Measurements from ENCODE around the gene PALD1. TPM values are rescaled to one million over a fixed set of nuclear protein-coding genes. Genes with fewer than 3 reads are reported as not detected.

Gene PALD1
- total RNA-seq, 3 donors from 2014 or later (not counting 1 experiment from before 2014, with no cell fraction given) = 0.21 TPM; not detected in 2

DNA sequence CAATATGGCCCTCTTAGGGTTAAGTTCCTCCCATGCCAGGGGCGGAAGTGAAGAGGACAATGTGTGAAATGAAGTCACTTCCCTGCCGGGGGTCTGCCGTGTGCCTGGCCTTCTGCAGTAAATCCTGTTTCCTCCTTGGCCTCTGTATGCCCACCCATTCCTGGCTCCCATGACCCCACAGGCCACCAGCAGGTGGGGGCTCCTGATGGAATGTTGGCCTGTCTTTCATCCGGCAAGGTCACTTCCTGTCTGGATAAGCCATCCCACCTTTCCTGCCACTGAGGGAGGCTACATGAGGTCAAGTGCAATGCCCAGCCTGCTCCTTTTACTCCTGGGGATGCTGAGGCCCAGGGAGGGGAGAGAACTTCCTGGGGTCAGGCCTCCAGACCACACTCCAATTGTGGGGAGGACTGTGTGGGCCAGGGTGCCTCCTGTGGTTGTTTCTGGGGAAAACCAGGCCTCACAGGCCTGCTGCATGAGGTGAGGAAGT is 22.3 kb downstream of the PALD1 start:
- ATAC-seq (peak in 1 of 3 donors; percentile 55), DNase-seq (no peak)
- peak overlapping the region; percentile 37 for H3K4me3 Mint-ChIP-seq
- TF ChIP-seq, protein P1, sequence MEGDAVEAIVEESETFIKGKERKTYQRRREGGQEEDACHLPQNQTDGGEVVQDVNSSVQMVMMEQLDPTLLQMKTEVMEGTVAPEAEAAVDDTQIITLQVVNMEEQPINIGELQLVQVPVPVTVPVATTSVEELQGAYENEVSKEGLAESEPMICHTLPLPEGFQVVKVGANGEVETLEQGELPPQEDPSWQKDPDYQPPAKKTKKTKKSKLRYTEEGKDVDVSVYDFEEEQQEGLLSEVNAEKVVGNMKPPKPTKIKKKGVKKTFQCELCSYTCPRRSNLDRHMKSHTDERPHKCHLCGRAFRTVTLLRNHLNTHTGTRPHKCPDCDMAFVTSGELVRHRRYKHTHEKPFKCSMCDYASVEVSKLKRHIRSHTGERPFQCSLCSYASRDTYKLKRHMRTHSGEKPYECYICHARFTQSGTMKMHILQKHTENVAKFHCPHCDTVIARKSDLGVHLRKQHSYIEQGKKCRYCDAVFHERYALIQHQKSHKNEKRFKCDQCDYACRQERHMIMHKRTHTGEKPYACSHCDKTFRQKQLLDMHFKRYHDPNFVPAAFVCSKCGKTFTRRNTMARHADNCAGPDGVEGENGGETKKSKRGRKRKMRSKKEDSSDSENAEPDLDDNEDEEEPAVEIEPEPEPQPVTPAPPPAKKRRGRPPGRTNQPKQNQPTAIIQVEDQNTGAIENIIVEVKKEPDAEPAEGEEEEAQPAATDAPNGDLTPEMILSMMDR (IDR thresholded peaks at IDR 0.05) = no peak
- no peaks in the 10 kb centered on the region for H3K27me3 Mint-ChIP-seq (ENCODE audit: low read depth in 2 of 2)
- peak overlapping the region; percentile 12 to 14 for H3K27ac Mint-ChIP-seq
- H3K4me1 ChIP-seq (ENCODE audit: control insufficient read depth, insufficient read depth, low read length) = peaks cover 25% of the 10 kb centered on the region
- H3K27ac ChIP-seq (ENCODE audit: low read length) = no peak overlapping the region
- H3K9me3 ChIP-seq (ENCODE audit: control insufficient read depth, insufficient read depth, low read length) = no peaks in the 10 kb centered on the region
- no peaks in the 10 kb centered on the region for H3K9me3 Mint-ChIP-seq
- no peaks in the 10 kb centered on the region for H3K27me3 ChIP-seq (ENCODE audit: control insufficient read depth, insufficient read depth, low read length)
- intact Hi-C loops (cut with micrococcal nuclease) = no loop called here
- WGBS (ENCODE audit: insufficient coverage) = 45% methylated on average over 4 of the region's 4 CpGs
- no peaks in the 10 kb centered on the region for H3K36me3 Mint-ChIP-seq
- no peak overlapping the region for H3K4me3 ChIP-seq (ENCODE audit: low read length)
- H3K4me1 Mint-ChIP-seq = peaks cover 14 to 26% of the 10 kb centered on the region in 2 donors
- H3K36me3 ChIP-seq (ENCODE audit: control insufficient read depth, insufficient read depth, low read length) = no peaks in the 10 kb centered on the region

DNA sequence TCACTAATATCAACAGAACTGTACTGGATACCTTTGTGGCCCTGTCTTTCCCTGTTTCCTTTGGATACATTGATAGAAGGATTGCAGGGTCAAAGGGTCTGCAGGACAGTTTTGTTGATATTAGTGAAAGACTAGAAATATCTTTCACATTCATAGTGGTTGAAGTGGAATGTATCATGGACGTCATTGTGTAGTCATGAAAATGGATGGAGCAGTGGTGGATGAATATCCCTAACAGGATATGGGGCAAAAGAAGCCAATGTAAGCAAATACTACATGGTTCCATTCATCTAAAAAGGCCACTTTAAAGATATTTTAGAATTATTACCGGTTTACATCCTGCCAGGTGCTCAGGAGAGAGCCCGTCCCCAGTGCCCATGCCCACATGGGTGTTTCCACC is 23.8 kb downstream of the PALD1 start:
- no peaks in the 10 kb centered on the region for H3K27me3 Mint-ChIP-seq (ENCODE audit: low read depth in 2 of 2)
- no peak overlapping the region for H3K4me3 Mint-ChIP-seq
- no peak for ATAC-seq
- H3K9me3 ChIP-seq (ENCODE audit: control insufficient read depth, insufficient read depth, low read length) = no peaks in the 10 kb centered on the region
- no peaks in the 10 kb centered on the region for H3K36me3 Mint-ChIP-seq
- H3K27ac ChIP-seq (ENCODE audit: low read length) = no peak overlapping the region
- H3K4me3 ChIP-seq (ENCODE audit: low read length) = no peak overlapping the region
- H3K9me3 Mint-ChIP-seq = no peaks in the 10 kb centered on the region
- TF ChIP-seq, protein P1 (IDR thresholded peaks at IDR 0.05) = no peak
- H3K27ac Mint-ChIP-seq = no peak overlapping the region
- 96% methylated on average over 2 of the region's 3 CpGs for WGBS (ENCODE audit: insufficient coverage)
- no peaks in the 10 kb centered on the region for H3K27me3 ChIP-seq (ENCODE audit: control insufficient read depth, insufficient read depth, low read length)
- H3K4me1 ChIP-seq (ENCODE audit: control insufficient read depth, insufficient read depth, low read length) = peaks cover 25% of the 10 kb centered on the region
- DNase-seq = no peak
- H3K36me3 ChIP-seq (ENCODE audit: control insufficient read depth, insufficient read depth, low read length) = no peaks in the 10 kb centered on the region
- peaks cover 14 to 25% of the 10 kb centered on the region in 2 donors for H3K4me1 Mint-ChIP-seq
- intact Hi-C loops (cut with micrococcal nuclease) = no loop called here

DNA sequence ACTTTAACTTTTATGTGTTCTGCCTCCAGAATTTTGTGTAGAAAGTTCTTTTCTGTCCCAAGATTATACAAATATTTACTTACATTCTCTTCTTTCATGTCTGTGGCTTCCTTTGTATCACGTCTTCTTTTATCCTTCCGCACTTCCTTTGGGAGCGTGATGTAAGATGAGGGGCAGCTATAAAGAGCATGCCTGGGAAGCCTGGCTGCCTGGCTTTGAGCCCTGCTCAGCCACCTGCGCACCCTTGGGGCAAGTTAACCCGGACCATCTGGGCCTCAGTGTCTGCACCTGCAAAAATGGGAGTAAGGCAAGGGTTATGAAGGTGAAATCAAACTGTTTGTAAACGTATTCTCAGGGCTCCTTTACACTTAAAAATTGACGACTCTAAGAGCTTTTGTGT is 25.2 kb downstream of the PALD1 start:
- TF ChIP-seq, protein P1 (IDR thresholded peaks at IDR 0.05) = no peak
- intact Hi-C loops (cut with micrococcal nuclease) = no loop called here
- no peaks in the 10 kb centered on the region for H3K9me3 ChIP-seq (ENCODE audit: control insufficient read depth, insufficient read depth, low read length)
- WGBS (ENCODE audit: insufficient coverage) = 84% methylated on average over 6 of the region's 7 CpGs
- H3K4me3 ChIP-seq (ENCODE audit: low read length) = no peak overlapping the region
- H3K36me3 ChIP-seq (ENCODE audit: control insufficient read depth, insufficient read depth, low read length) = no peaks in the 10 kb centered on the region
- no peak overlapping the region for H3K4me3 Mint-ChIP-seq
- no peak overlapping the region for H3K27ac Mint-ChIP-seq
- no peaks in the 10 kb centered on the region for H3K27me3 Mint-ChIP-seq (ENCODE audit: low read depth in 2 of 2)
- H3K36me3 Mint-ChIP-seq = no peaks in the 10 kb centered on the region
- ATAC-seq (no peak), DNase-seq (no peak)
- no peaks in the 10 kb centered on the region for H3K9me3 Mint-ChIP-seq
- H3K4me1 Mint-ChIP-seq = peaks cover 14 to 24% of the 10 kb centered on the region in 2 donors
- no peaks in the 10 kb centered on the region for H3K27me3 ChIP-seq (ENCODE audit: control insufficient read depth, insufficient read depth, low read length)
- no peak overlapping the region for H3K27ac ChIP-seq (ENCODE audit: low read length)
- H3K4me1 ChIP-seq (ENCODE audit: control insufficient read depth, insufficient read depth, low read length) = peaks cover 31% of the 10 kb centered on the region

Data from natural killer cell (primary cell).